ENCODE data around the gene CAPN2. TPM values are rescaled to one million over a fixed set of nuclear protein-coding genes. Genes with fewer than 3 reads are reported as not detected.

The CAPN2 gene
- polyA plus RNA-seq, 3 donors = 127 to 186 (median 182) TPM

GRCh38 chr1:223700388-223700918 lies 11.9 kb upstream of the CAPN2 start:
- peaks cover 3 to 6% (median 3%) of the 10 kb centered on the region in 3 donors for H3K27me3 Mint-ChIP-seq (ENCODE audit: low read depth in 3 of 3)
- no peak for DNase-seq
- H2AFZ ChIP-seq (ENCODE audit: insufficient read depth, low read depth, low read length, poor library complexity, severe bottlenecking) = no peak overlapping the region
- no peak overlapping the region for H3K4me3 Mint-ChIP-seq
- TF ChIP-seq, protein P1, sequence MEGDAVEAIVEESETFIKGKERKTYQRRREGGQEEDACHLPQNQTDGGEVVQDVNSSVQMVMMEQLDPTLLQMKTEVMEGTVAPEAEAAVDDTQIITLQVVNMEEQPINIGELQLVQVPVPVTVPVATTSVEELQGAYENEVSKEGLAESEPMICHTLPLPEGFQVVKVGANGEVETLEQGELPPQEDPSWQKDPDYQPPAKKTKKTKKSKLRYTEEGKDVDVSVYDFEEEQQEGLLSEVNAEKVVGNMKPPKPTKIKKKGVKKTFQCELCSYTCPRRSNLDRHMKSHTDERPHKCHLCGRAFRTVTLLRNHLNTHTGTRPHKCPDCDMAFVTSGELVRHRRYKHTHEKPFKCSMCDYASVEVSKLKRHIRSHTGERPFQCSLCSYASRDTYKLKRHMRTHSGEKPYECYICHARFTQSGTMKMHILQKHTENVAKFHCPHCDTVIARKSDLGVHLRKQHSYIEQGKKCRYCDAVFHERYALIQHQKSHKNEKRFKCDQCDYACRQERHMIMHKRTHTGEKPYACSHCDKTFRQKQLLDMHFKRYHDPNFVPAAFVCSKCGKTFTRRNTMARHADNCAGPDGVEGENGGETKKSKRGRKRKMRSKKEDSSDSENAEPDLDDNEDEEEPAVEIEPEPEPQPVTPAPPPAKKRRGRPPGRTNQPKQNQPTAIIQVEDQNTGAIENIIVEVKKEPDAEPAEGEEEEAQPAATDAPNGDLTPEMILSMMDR (IDR thresholded peaks at IDR 0.05) = no peak
- no peaks in the 10 kb centered on the region for H4K20me1 ChIP-seq (ENCODE audit: insufficient read depth, low read length)
- peak overlapping the region in 2 of 7 donors; percentile 25 to 63 for H3K27ac Mint-ChIP-seq
- H3K4me1 Mint-ChIP-seq = peaks cover 26% of the 10 kb centered on the region
- WGBS (ENCODE audit: insufficient coverage) = 83% methylated on average over 1 of the region's 5 CpGs
- intact Hi-C loops (cut with micrococcal nuclease) = no loop called here
- no peaks in the 10 kb centered on the region for H3K36me3 Mint-ChIP-seq
- H3K27ac ChIP-seq (ENCODE audit: low read depth in 1 of 2, low read length in 2 of 2) = no peak overlapping the region
- H3K4me2 ChIP-seq (replicated peaks; ENCODE audit: extremely low read depth, low read length, poor library complexity, severe bottlenecking) = no peak overlapping the region
- no peak overlapping the region for H3K9ac ChIP-seq (ENCODE audit: insufficient read depth, low read length, poor library complexity, severe bottlenecking)
- H3K9me3 ChIP-seq (replicated peaks in 1 of 2; ENCODE audit: control insufficient read depth in 1 of 2, insufficient read depth in 1 of 2, low read length in 2 of 2) = no peaks in the 10 kb centered on the region
- H3K36me3 ChIP-seq (replicated peaks in 1 of 2; ENCODE audit: control insufficient read depth in 1 of 2, insufficient read depth in 2 of 2, low read length in 2 of 2) = no peaks in the 10 kb centered on the region
- peaks cover 0 to 5% (median 0%) of the 10 kb centered on the region in 7 donors for H3K9me3 Mint-ChIP-seq
- no peak overlapping the region for H3K4me3 ChIP-seq (replicated peaks in 1 of 3; ENCODE audit: low read depth in 2 of 3, low read length in 3 of 3)
- H3K79me2 ChIP-seq (ENCODE audit: insufficient read depth, low read length) = no peaks in the 10 kb centered on the region
- no peaks in the 10 kb centered on the region for H3K27me3 ChIP-seq (ENCODE audit: control insufficient read depth in 2 of 2, insufficient read depth in 2 of 2, low read length in 2 of 2)
- H3K4me1 ChIP-seq (ENCODE audit: control insufficient read depth in 1 of 2, insufficient read depth in 2 of 2, low read length in 2 of 2) = peaks cover 10 to 11% of the 10 kb centered on the region in 2 donors

GRCh38 chr1:223700942-223701637 lies 11.2 kb upstream of the CAPN2 start:
- WGBS (ENCODE audit: insufficient coverage) = 84% methylated on average over 7 of the region's 8 CpGs
- Histone ChIP-seq H3K9ac (ENCODE audit: insufficient read depth, low read length, poor library complexity, severe bottlenecking) (no peak overlapping the region), H3K36me3 (replicated peaks in 1 of 2; ENCODE audit: control insufficient read depth in 1 of 2, insufficient read depth in 2 of 2, low read length in 2 of 2) (no peaks in the 10 kb centered on the region), H4K20me1 (ENCODE audit: insufficient read depth, low read length) (no peaks in the 10 kb centered on the region), H3K4me3 (replicated peaks in 1 of 3; ENCODE audit: low read depth in 2 of 3, low read length in 3 of 3) (no peak overlapping the region), H3K27me3 (ENCODE audit: control insufficient read depth in 2 of 2, insufficient read depth in 2 of 2, low read length in 2 of 2) (no peaks in the 10 kb centered on the region), H3K79me2 (ENCODE audit: insufficient read depth, low read length) (no peaks in the 10 kb centered on the region), H3K27ac (ENCODE audit: low read depth in 1 of 2, low read length in 2 of 2) (no peak overlapping the region), H3K4me2 (replicated peaks; ENCODE audit: extremely low read depth, low read length, poor library complexity, severe bottlenecking) (no peak overlapping the region), H2AFZ (ENCODE audit: insufficient read depth, low read depth, low read length, poor library complexity, severe bottlenecking) (no peak overlapping the region), H3K9me3 (replicated peaks in 1 of 2; ENCODE audit: control insufficient read depth in 1 of 2, insufficient read depth in 1 of 2, low read length in 2 of 2) (no peaks in the 10 kb centered on the region), H3K4me1 (ENCODE audit: control insufficient read depth in 1 of 2, insufficient read depth in 2 of 2, low read length in 2 of 2) (peaks cover 10 to 11% of the 10 kb centered on the region in 2 donors)
- peak in 2 of 3 donors; percentile 30 to 53 for DNase-seq
- Mint-ChIP-seq H3K27ac (peak overlapping the region in 4 of 7 donors; percentile 43 to 66 (median 56)), H3K36me3 (no peaks in the 10 kb centered on the region), H3K4me1 (peaks cover 26% of the 10 kb centered on the region), H3K4me3 (no peak overlapping the region), H3K27me3 (ENCODE audit: low read depth in 3 of 3) (peaks cover 3 to 6% (median 4%) of the 10 kb centered on the region in 3 donors), H3K9me3 (peaks cover 0 to 5% (median 0%) of the 10 kb centered on the region in 7 donors)
- intact Hi-C loops (cut with micrococcal nuclease) = no loop called here
- TF ChIP-seq, protein P1 (IDR thresholded peaks at IDR 0.05) = no peak

All from CD14-positive monocyte (primary cell).